GM21723 (cell line): Measurements from ENCODE around the gene APOO.

Experiments used
- ATAC-seq: cut with Tn5 transposase; IDR thresholded peaks from one replicate; pipeline ENCODE4 v1.9.1; 2021; ENCODE audit warnings: mild to moderate bottlenecking, moderate library complexity; ENCODE audit not compliant: unreplicated experiment

The APOO gene

GRCh38 chrX:23907498-23908218 is at the start of gene APOO, which contains the start of gene CXorf58:
TSS of gene APOO (minus strand) at chrX:23907938. CDS start at chrX:23907702, 236 bp downstream.
TSS of gene CXorf58 (plus strand) at chrX:23908006. CDS start at chrX:23910303, 2,297 bp downstream.
- ATAC-seq, result peak; percentile 93

GRCh38 chrX:23954396-23954795 is 46.7 kb upstream of the APOO start:
- ATAC-seq, result no peak

- ATAC-seq, result no peak
These were observed 46.2 kb upstream of the APOO start for GRCh38 chrX:23953908-23954269.

GRCh38 chrX:23952984-23953907 is 45.5 kb upstream of the APOO start:
- peak; percentile 98 for ATAC-seq

- no peak for ATAC-seq
These were observed 44.7 kb upstream of the APOO start for GRCh38 chrX:23952391-23952790.

GRCh38 chrX:23945206-23945605 is 37.5 kb upstream of the APOO start:
- no peak for ATAC-seq

- ATAC-seq, result no peak
These were observed 36.5 kb upstream of the APOO start for GRCh38 chrX:23944234-23944633.

- no peak for ATAC-seq
These were observed 31.5 kb upstream of the APOO start for GRCh38 chrX:23939203-23939602.

- ATAC-seq, result no peak
These were observed 31.0 kb upstream of the APOO start for GRCh38 chrX:23938690-23939089.

GRCh38 chrX:23937100-23937499 is 29.4 kb upstream of the APOO start:
- ATAC-seq, result no peak

GRCh38 chrX:23936180-23936579 is 28.4 kb upstream of the APOO start:
- no peak for ATAC-seq

GRCh38 chrX:23935106-23935505 is 27.4 kb upstream of the APOO start:
- no peak for ATAC-seq

GRCh38 chrX:23932046-23932445 is 24.3 kb upstream of the APOO start:
- no peak for ATAC-seq

- ATAC-seq, result no peak
These were observed 23.3 kb upstream of the APOO start for GRCh38 chrX:23930894-23931604.

GRCh38 chrX:23926015-23926414 is 18.3 kb upstream of the APOO start:
- no peak for ATAC-seq

- ATAC-seq, result no peak
These were observed 12.1 kb upstream of the APOO start for GRCh38 chrX:23919706-23920320.

- no peak for ATAC-seq
These were observed 11.4 kb upstream of the APOO start for GRCh38 chrX:23919148-23919547.

- no peak for ATAC-seq
These were observed 3.5 kb upstream of the APOO start for GRCh38 chrX:23911126-23911835.

- ATAC-seq, result no peak
These were observed 674 bp upstream of the APOO start for GRCh38 chrX:23908219-23909004.

- ATAC-seq, result no peak
These were observed 634 bp downstream of the APOO start for GRCh38 chrX:23907111-23907497.
